Subcutaneous abdominal adipose tissue (tissue), 5 donors: ENCODE data around the gene SPRR2E.
"Not testable (repeated sequence)": the region's sequence is repeated elsewhere in the genome, so short reads cannot be mapped to it uniquely, and the experiment has no call there.

ENCODE experiments used
- H3K27ac ChIP-seq: one replicate; pipeline ENCODE4 v1.7.0; 2013; ENCODE audit warnings: low read depth, mild to moderate bottlenecking, inconsistent platforms, low read length, moderate library complexity
- H3K27me3 ChIP-seq, 5 donors: one replicate each; pipeline ENCODE4 v1.7.0; 2013; ENCODE audit warnings: low read length in 5 of 5, inconsistent platforms in 1 of 5; ENCODE audit not compliant: control insufficient read depth in 5 of 5, insufficient read depth in 4 of 5
- H3K36me3 ChIP-seq, 5 donors: one replicate each; pipeline ENCODE4 v1.7.0; 2013; ENCODE audit warnings: low read length in 5 of 5; ENCODE audit not compliant: control insufficient read depth in 5 of 5, insufficient read depth in 5 of 5
- H3K4me1 ChIP-seq, 5 donors: one replicate each; pipeline ENCODE4 v1.7.0; 2013; ENCODE audit warnings: low read length in 5 of 5, mild to moderate bottlenecking in 3 of 5, moderate library complexity in 1 of 5; ENCODE audit not compliant: control insufficient read depth in 5 of 5, insufficient read depth in 5 of 5
- H3K4me3 ChIP-seq, 5 donors: one replicate each; pipeline ENCODE4 v1.7.0; 2013; ENCODE audit warnings: low read length in 5 of 5, low read depth in 1 of 5
- H3K9ac ChIP-seq, 5 donors: one replicate each; pipeline ENCODE4 v1.7.0; 2013; ENCODE audit warnings: low read length in 5 of 5, mild to moderate bottlenecking in 4 of 5, moderate library complexity in 3 of 5
- H3K9me3 ChIP-seq, 5 donors: one replicate each; pipeline ENCODE4 v1.7.0; 2013; ENCODE audit warnings: low read length in 5 of 5; ENCODE audit not compliant: control insufficient read depth in 5 of 5
- donor health status: healthy.
- donor health status: healthy.
- donor health status: healthy.
- donor health status: healthy.
- donor health status: healthy.

The SPRR2E gene

GRCh38 chr1:153120945-153121344, 26.6 kb upstream of the SPRR2E start:
- H3K9me3 ChIP-seq = peaks cover 0 to 8% (median 4%) of the 10 kb centered on the region in 5 donors

GRCh38 chr1:153119491-153119971, 25.2 kb upstream of the SPRR2E start:
- Histone ChIP-seq H3K4me1 (peaks cover 0 to 4% (median 0%) of the 10 kb centered on the region in 5 donors), H3K27ac (no peak overlapping the region), H3K9ac (no peak overlapping the region), H3K27me3 (no peaks in the 10 kb centered on the region), H3K36me3 (no peaks in the 10 kb centered on the region), H3K4me3 (no peak overlapping the region), H3K9me3 (peaks cover 0 to 5% (median under 1%) of the 10 kb centered on the region in 5 donors)

More at GRCh38 chr1:153120945-153121344, 26.6 kb upstream of the SPRR2E start:
- Histone ChIP-seq H3K4me3 (no peak overlapping the region), H3K36me3 (no peaks in the 10 kb centered on the region), H3K9ac (no peak overlapping the region), H3K27me3 (no peaks in the 10 kb centered on the region), H3K4me1 (peaks cover 0 to 4% (median 0%) of the 10 kb centered on the region in 5 donors), H3K27ac (no peak overlapping the region)

- not testable (repeated sequence) for H3K9me3 ChIP-seq, H3K27ac ChIP-seq, H3K4me3 ChIP-seq, H3K27me3 ChIP-seq, H3K36me3 ChIP-seq, H3K9ac ChIP-seq, H3K4me1 ChIP-seq
Observed at GRCh38 chr1:153115264-153115663, 20.9 kb upstream of the SPRR2E start.

- Histone ChIP-seq H3K9me3 (no peaks in the 10 kb centered on the region), H3K36me3 (no peaks in the 10 kb centered on the region), H3K27ac (no peak within 1 kb of the TSS), H3K4me1 (no peaks in the 10 kb centered on the region), H3K4me3 (no peak within 1 kb of the TSS), H3K9ac (no peak within 1 kb of the TSS), H3K27me3 (no peaks in the 10 kb centered on the region)
Observed at GRCh38 chr1:153113416-153113815, 19.1 kb upstream of the SPRR2E start, which contains the start of gene SPRR2F. SPRR2F (minus strand) TSS chr1:153113516; CDS start chr1:153112733, 783 bp downstream.

- H3K4me3 ChIP-seq, H3K4me1 ChIP-seq, H3K27ac ChIP-seq, H3K36me3 ChIP-seq, H3K9me3 ChIP-seq, H3K27me3 ChIP-seq, H3K9ac ChIP-seq: not testable (repeated sequence)
Observed at GRCh38 chr1:153112454-153112853, 18.1 kb upstream of the SPRR2E start.

GRCh38 chr1:153100245-153100644, 5.9 kb upstream of the SPRR2E start:
- Histone ChIP-seq H3K9me3 (peaks cover 0 to 5% (median 0%) of the 10 kb centered on the region in 5 donors), H3K4me1 (no peaks in the 10 kb centered on the region), H3K4me3 (no peak overlapping the region), H3K9ac (no peak overlapping the region), H3K36me3 (no peaks in the 10 kb centered on the region), H3K27me3 (peaks cover 0 to 2% (median 0%) of the 10 kb centered on the region in 5 donors), H3K27ac (no peak overlapping the region)

GRCh38 chr1:153099461-153100045, 5.2 kb upstream of the SPRR2E start:
- peaks cover 0 to 5% (median 0%) of the 10 kb centered on the region in 5 donors for H3K9me3 ChIP-seq
- no peak overlapping the region for H3K4me3 ChIP-seq
- H3K27me3 ChIP-seq = peaks cover 0 to 2% (median 0%) of the 10 kb centered on the region in 5 donors
- H3K9ac ChIP-seq = no peak overlapping the region
- H3K27ac ChIP-seq = no peak overlapping the region
- no peaks in the 10 kb centered on the region for H3K4me1 ChIP-seq
- no peaks in the 10 kb centered on the region for H3K36me3 ChIP-seq

- no peak overlapping the region for H3K4me3 ChIP-seq
- no peak overlapping the region for H3K9ac ChIP-seq
- peaks cover 0 to 2% (median 0%) of the 10 kb centered on the region in 5 donors for H3K27me3 ChIP-seq
- no peaks in the 10 kb centered on the region for H3K4me1 ChIP-seq
- H3K27ac ChIP-seq = no peak overlapping the region
- H3K9me3 ChIP-seq = no peaks in the 10 kb centered on the region
- H3K36me3 ChIP-seq = no peaks in the 10 kb centered on the region
Observed at GRCh38 chr1:153095764-153096163, 1.4 kb upstream of the SPRR2E start.

GRCh38 chr1:153087652-153088051, 6.7 kb downstream of the SPRR2E start:
- Histone ChIP-seq H3K9ac (no peak overlapping the region), H3K4me3 (no peak overlapping the region)

GRCh38 chr1:153081736-153082135, 12.6 kb downstream of the SPRR2E start:
- H3K9ac ChIP-seq = no peak overlapping the region
- no peaks in the 10 kb centered on the region for H3K36me3 ChIP-seq
- no peak overlapping the region for H3K27ac ChIP-seq
- peaks cover 0 to 9% (median 2%) of the 10 kb centered on the region in 5 donors for H3K9me3 ChIP-seq
- no peak overlapping the region for H3K4me3 ChIP-seq
- H3K4me1 ChIP-seq = no peaks in the 10 kb centered on the region
- peaks cover 0 to 2% (median 0%) of the 10 kb centered on the region in 5 donors for H3K27me3 ChIP-seq

More at GRCh38 chr1:153087652-153088051, 6.7 kb downstream of the SPRR2E start:
- Histone ChIP-seq H3K27me3 (peaks cover 0 to 2% (median 0%) of the 10 kb centered on the region in 5 donors), H3K36me3 (no peaks in the 10 kb centered on the region), H3K27ac (no peak overlapping the region), H3K4me1 (no peaks in the 10 kb centered on the region), H3K9me3 (peaks cover 0 to 9% (median 0%) of the 10 kb centered on the region in 5 donors)
